Nephron (organoid): ENCODE results near the gene SLC1A4.

ENCODE experiments used
- H3K27ac Mint-ChIP-seq, 3 experiments: 2 replicates each; pipeline ENCODE4 v1.8.0; 2020; ENCODE audit warnings: mixed read lengths in 3 of 3, mild to moderate bottlenecking in 2 of 3, moderate library complexity in 1 of 3
- H3K27me3 Mint-ChIP-seq: 2 replicates; pipeline ENCODE4 v1.8.0; 2021; ENCODE audit warnings: low read depth, mild to moderate bottlenecking, moderate library complexity, mixed read lengths
- H3K36me3 Mint-ChIP-seq: 2 replicates; pipeline ENCODE4 v1.8.0; 2020; ENCODE audit warnings: low read depth, mixed read lengths
- H3K4me1 Mint-ChIP-seq: 2 replicates; pipeline ENCODE4 v1.8.0; 2020; ENCODE audit warnings: mixed read lengths
- H3K4me3 Mint-ChIP-seq, 3 experiments: 2 replicates each; pipeline ENCODE4 v1.8.0; 2020; ENCODE audit warnings: mild to moderate bottlenecking in 3 of 3, mixed read lengths in 3 of 3, moderate library complexity in 2 of 3
- H3K9me3 Mint-ChIP-seq: 2 replicates; pipeline ENCODE4 v1.8.0; 2020; ENCODE audit warnings: mixed read lengths
- CTCF ChIP-seq, 3 experiments: fragments of 200-600 bp; sonication (generic); IDR thresholded peaks; one replicate each; pipeline ENCODE4 v1.5.0; 2021; ENCODE audit warnings: antibody characterized with exemption in 3 of 3; ENCODE audit not compliant: unreplicated experiment in 3 of 3

The SLC1A4 gene

DNA sequence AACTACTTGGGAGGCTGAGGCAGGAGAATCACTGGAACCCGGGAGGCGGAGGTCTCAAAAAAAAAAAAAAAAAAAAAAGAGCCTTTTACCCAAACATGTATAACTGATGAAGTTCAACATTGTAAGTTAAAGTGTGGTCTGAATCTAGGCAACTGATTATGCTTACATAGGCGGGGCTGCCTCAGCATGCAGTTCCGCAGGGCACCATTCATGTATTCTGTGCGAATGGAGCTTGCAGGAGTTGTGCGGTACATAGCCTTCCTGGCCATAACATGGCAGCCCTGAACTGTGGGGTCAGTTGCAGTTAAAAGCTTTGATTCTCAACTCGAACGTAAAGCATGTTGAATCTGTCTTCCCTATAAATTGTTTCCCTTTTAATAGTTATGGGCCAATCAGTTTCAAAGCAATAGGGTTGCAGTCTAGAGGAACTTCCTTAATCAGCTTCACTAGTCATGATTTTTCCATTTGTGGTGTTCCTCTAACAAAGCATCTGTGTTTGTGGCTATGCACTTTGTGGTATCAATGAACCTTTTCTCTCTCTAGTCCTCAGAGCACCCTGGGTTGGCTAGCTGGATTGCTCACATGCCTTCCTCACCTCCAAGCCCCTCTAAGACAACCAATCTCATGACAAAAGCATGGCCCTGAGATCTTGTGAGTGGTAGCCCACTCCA lies 36.4 kb downstream of the SLC1A4 start:
- no peak for TF ChIP-seq CTCF (IDR thresholded peaks at IDR 0.05; ENCODE audit: unreplicated experiment in 3 of 3)
- no peaks in the 10 kb centered on the region for H3K4me1 Mint-ChIP-seq
- no peak overlapping the region for H3K4me3 Mint-ChIP-seq
- peaks cover 9% of the 10 kb centered on the region for H3K36me3 Mint-ChIP-seq
- H3K9me3 Mint-ChIP-seq = no peaks in the 10 kb centered on the region
- H3K27ac Mint-ChIP-seq = no peak overlapping the region
- H3K27me3 Mint-ChIP-seq = no peaks in the 10 kb centered on the region

DNA sequence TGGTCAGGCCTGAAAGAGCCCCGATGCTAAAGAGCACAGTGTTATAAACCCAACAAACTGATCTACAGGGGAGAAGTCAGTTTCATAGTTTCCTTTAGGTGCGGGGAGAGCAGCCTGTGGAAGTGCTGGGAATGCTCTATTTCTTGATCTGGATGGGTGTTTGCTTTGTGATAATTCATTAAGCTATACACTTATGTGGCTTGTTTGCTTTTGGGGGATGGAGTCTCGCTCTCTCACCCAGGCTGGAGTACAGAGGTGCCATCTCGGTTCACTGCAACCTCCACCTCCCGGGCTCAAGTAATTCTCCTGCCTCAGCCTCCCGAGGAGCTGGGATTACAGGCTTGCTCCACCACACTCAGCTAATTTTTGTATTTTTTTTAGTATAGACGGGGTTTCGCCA lies 37.0 kb downstream of the SLC1A4 start:
- no peaks in the 10 kb centered on the region for H3K9me3 Mint-ChIP-seq
- H3K4me1 Mint-ChIP-seq = peaks cover 4% of the 10 kb centered on the region
- H3K36me3 Mint-ChIP-seq = peaks cover 9% of the 10 kb centered on the region
- no peak for TF ChIP-seq CTCF (IDR thresholded peaks at IDR 0.05; ENCODE audit: unreplicated experiment in 3 of 3)
- H3K27me3 Mint-ChIP-seq = no peaks in the 10 kb centered on the region
- H3K4me3 Mint-ChIP-seq = no peak overlapping the region
- no peak overlapping the region for H3K27ac Mint-ChIP-seq

DNA sequence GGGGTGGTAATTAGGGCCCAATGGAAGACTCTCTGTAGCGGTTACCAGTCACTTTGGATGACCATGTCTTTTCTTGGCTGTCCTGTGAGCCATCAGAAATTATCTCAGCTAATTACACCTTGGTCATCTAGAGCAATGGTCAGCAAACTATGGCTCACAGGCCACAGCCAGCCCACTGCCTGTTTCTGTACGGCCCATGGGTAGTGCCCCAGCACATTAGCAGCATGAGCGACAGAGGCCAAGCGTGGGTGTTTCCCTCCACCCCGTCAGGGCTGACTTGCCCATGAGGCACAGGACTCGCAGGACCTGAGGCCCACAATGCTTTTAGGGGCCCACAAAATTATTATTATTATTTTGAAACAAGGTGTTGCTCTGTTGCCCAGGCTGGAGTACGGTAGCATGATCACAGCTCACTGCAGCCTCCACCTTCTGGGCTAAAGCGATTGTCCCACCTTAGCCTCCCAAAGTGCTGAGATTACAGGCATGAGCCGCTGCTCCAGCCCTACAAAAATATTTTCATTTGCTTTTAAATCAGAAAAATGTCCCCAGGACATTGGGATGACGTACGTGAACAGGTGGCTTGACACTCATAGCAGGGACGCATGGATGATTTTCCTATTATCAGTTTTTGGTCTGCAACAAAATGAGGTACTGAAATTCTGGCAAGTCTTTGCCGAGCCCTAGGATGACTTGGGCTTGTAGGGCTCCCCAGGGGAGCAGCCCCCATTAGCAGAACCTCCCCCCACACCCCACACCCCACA lies 37.7 kb downstream of the SLC1A4 start:
- H3K9me3 Mint-ChIP-seq = no peaks in the 10 kb centered on the region
- H3K4me3 Mint-ChIP-seq = no peak overlapping the region
- H3K27ac Mint-ChIP-seq = no peak overlapping the region
- TF ChIP-seq CTCF (IDR thresholded peaks at IDR 0.05; ENCODE audit: unreplicated experiment in 3 of 3) = no peak
- peaks cover 9% of the 10 kb centered on the region for H3K36me3 Mint-ChIP-seq
- peaks cover 8% of the 10 kb centered on the region for H3K4me1 Mint-ChIP-seq
- H3K27me3 Mint-ChIP-seq = no peaks in the 10 kb centered on the region

- TF ChIP-seq CTCF (IDR thresholded peaks at IDR 0.05; ENCODE audit: unreplicated experiment in 3 of 3) = no peak
- no peak overlapping the region for H3K27ac Mint-ChIP-seq
- peaks cover 15% of the 10 kb centered on the region for H3K4me1 Mint-ChIP-seq
- H3K4me3 Mint-ChIP-seq = no peak overlapping the region
- no peaks in the 10 kb centered on the region for H3K27me3 Mint-ChIP-seq
- no peaks in the 10 kb centered on the region for H3K9me3 Mint-ChIP-seq
- H3K36me3 Mint-ChIP-seq = peaks cover 6% of the 10 kb centered on the region
These were observed 38.5 kb downstream of the SLC1A4 start for GRCh38 chr2:65027616-65028244.

- Mint-ChIP-seq H3K27ac (no peak overlapping the region), H3K36me3 (no peaks in the 10 kb centered on the region), H3K27me3 (no peaks in the 10 kb centered on the region), H3K4me1 (peaks cover 20% of the 10 kb centered on the region), H3K4me3 (no peak overlapping the region), H3K9me3 (no peaks in the 10 kb centered on the region)
- TF ChIP-seq CTCF (IDR thresholded peaks at IDR 0.05; ENCODE audit: unreplicated experiment in 3 of 3) = no peak
These were observed 41.5 kb downstream of the SLC1A4 start for GRCh38 chr2:65030476-65031332.
